Gastroesophageal sphincter (tissue), 3 donors: ENCODE results near the gene CATSPER2.
"Not testable (repeated sequence)": the region's sequence is repeated elsewhere in the genome, so short reads cannot be mapped to it uniquely, and the experiment has no call there.

Source experiments
- EP300 ChIP-seq: sonication (generic); formaldehyde crosslinking; IDR thresholded peaks from one replicate; pipeline ENCODE4 v1.6.1; 2017; ENCODE audit warnings: antibody characterized with exemption, mild to moderate bottlenecking
- POLR2A ChIP-seq, 2 donors: fragments of 450-650 bp; IDR thresholded peaks; one replicate each; pipeline ENCODE4 v1.6.1; 2017; ENCODE audit warnings: antibody characterized with exemption in 2 of 2, mild to moderate bottlenecking in 2 of 2, moderate library complexity in 1 of 2
- POLR2AphosphoS5 ChIP-seq: sonication (generic); formaldehyde crosslinking; IDR thresholded peaks from one replicate; pipeline ENCODE4 v1.6.1; 2017; ENCODE audit warnings: antibody characterized with exemption
- TF ChIP-seq, protein P1 (sequence below), 4 experiments: fragments of 200-600 bp in 2 of 4; fragments of 450-650 bp in 2 of 4; sonication (generic) in 1 of 4; IDR thresholded peaks; one replicate each; pipeline ENCODE4 v1.5.1; 2017 to 2019; ENCODE audit warnings: antibody characterized with exemption in 4 of 4, mild to moderate bottlenecking in 2 of 4, moderate library complexity in 2 of 4

DNA sequence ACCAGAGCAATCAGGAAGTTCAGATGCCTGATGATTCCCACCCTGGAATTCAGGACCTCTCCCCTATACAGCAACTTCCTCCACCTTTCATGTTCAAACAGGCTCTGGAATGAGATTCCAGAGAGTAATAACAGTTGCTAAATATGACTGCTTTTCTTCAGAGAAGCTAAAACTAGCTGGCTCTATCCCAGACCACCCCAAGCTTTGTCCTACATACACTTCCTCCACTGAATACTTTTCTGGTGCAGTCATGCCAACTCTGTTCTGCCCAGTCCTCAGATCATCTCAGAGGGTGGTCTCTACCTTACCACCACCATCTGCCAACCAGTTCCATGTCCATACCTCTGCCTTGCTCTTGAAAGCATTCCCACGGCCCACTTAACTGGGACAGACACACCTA is 17.5 kb upstream of the CATSPER2 start:
- TF ChIP-seq, protein P1, sequence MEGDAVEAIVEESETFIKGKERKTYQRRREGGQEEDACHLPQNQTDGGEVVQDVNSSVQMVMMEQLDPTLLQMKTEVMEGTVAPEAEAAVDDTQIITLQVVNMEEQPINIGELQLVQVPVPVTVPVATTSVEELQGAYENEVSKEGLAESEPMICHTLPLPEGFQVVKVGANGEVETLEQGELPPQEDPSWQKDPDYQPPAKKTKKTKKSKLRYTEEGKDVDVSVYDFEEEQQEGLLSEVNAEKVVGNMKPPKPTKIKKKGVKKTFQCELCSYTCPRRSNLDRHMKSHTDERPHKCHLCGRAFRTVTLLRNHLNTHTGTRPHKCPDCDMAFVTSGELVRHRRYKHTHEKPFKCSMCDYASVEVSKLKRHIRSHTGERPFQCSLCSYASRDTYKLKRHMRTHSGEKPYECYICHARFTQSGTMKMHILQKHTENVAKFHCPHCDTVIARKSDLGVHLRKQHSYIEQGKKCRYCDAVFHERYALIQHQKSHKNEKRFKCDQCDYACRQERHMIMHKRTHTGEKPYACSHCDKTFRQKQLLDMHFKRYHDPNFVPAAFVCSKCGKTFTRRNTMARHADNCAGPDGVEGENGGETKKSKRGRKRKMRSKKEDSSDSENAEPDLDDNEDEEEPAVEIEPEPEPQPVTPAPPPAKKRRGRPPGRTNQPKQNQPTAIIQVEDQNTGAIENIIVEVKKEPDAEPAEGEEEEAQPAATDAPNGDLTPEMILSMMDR (IDR thresholded peaks at IDR 0.05), result not testable (repeated sequence)
- not testable (repeated sequence) for TF ChIP-seq EP300; POLR2A (IDR thresholded peaks at IDR 0.05); POLR2AphosphoS5
